ENCODE results near the gene CLMN.

DNA sequence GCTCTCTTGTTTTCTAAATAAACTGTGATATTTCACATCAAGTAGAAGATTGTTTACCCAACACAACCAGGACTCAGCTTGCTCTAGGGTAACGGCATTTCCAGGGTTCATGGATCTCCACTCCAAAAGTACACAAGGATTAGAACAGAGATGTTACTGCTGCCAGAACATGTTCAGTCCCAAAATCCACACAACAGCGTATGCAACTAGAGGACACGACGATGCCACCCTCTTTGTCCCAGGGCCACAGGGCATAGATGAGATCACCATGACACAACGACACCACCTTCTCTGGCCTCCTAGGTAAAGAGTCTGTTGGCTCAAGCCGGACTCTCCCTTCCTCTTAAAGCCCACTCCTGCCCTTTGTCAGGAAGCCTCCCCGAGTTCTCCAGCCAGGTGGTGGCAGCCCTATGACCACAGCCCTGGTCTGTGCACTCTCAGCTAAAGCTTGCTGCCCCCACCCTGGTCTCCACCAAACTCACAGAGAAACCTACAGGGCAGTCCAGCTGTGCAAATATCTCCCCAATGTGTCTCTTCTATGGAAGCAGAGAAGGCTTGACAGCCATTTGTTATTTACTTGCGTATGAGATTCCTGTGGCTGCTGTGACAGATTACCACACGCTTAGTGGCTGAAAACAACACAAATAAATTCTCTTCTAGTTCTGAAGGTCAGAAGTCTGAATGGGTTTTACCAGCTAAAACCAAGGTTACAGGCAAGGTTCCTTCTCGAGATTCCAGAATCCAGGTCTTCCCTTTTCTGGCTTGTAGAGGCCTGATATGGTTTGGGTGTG lies 10.3 kb downstream of the CLMN start:
- TF ChIP-seq, protein P1, sequence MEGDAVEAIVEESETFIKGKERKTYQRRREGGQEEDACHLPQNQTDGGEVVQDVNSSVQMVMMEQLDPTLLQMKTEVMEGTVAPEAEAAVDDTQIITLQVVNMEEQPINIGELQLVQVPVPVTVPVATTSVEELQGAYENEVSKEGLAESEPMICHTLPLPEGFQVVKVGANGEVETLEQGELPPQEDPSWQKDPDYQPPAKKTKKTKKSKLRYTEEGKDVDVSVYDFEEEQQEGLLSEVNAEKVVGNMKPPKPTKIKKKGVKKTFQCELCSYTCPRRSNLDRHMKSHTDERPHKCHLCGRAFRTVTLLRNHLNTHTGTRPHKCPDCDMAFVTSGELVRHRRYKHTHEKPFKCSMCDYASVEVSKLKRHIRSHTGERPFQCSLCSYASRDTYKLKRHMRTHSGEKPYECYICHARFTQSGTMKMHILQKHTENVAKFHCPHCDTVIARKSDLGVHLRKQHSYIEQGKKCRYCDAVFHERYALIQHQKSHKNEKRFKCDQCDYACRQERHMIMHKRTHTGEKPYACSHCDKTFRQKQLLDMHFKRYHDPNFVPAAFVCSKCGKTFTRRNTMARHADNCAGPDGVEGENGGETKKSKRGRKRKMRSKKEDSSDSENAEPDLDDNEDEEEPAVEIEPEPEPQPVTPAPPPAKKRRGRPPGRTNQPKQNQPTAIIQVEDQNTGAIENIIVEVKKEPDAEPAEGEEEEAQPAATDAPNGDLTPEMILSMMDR (IDR thresholded peaks at IDR 0.05), result no peak
- TF ChIP-seq POLR2A (IDR thresholded peaks at IDR 0.05), result no peak
